Measurements from ENCODE around the gene GRXCR2.
"Not testable (repeated sequence)": the region's sequence is repeated elsewhere in the genome, so short reads cannot be mapped to it uniquely, and the experiment has no call there.

Gene GRXCR2

GRCh38 chr5:145840458-145841132 lies 32.2 kb downstream of the GRXCR2 start:
- no peak for TF ChIP-seq CTCF (IDR thresholded peaks at IDR 0.05; ENCODE audit: insufficient read depth, low read depth, low read length, missing control alignments)
- no peak for DNase-seq (ENCODE audit: low read depth)

GRCh38 chr5:145838276-145838675 lies 34.5 kb downstream of the GRXCR2 start:
- no peak for DNase-seq (ENCODE audit: low read depth)
- H3K4me3 ChIP-seq (ENCODE audit: low read depth, low read length), result no peak overlapping the region
- TF ChIP-seq CTCF (IDR thresholded peaks at IDR 0.05; ENCODE audit: insufficient read depth, low read depth, low read length, missing control alignments), result no peak

More at GRCh38 chr5:145840458-145841132, 32.2 kb downstream of the GRXCR2 start:
- no peak overlapping the region for H3K4me3 ChIP-seq (ENCODE audit: low read depth, low read length)

- DNase-seq (ENCODE audit: low read depth); H3K4me3 ChIP-seq (ENCODE audit: low read depth, low read length): not testable (repeated sequence)
Measured at GRCh38 chr5:145836241-145836640, 36.6 kb downstream of the GRXCR2 start.

GRCh38 chr5:145835848-145836239 lies 37.0 kb downstream of the GRXCR2 start:
- H3K4me3 ChIP-seq (ENCODE audit: low read depth, low read length), result no peak overlapping the region
- TF ChIP-seq CTCF (IDR thresholded peaks at IDR 0.05; ENCODE audit: insufficient read depth, low read depth, low read length, missing control alignments), result no peak
- DNase-seq (ENCODE audit: low read depth), result no peak

- no peak within 1 kb of the TSS for H3K4me3 ChIP-seq (ENCODE audit: low read depth, low read length)
- TF ChIP-seq CTCF (IDR thresholded peaks at IDR 0.05; ENCODE audit: insufficient read depth, low read depth, low read length, missing control alignments), result no peak
- no peak for DNase-seq (ENCODE audit: low read depth)
Measured at GRCh38 chr5:145834917-145835847, 37.6 kb downstream of the GRXCR2 start, which contains the start of gene PRELID2. Gene PRELID2 (minus strand): TSS chr5:145835342. CDS start chr5:145835251, 91 bp downstream.

- TF ChIP-seq CTCF (IDR thresholded peaks at IDR 0.05; ENCODE audit: insufficient read depth, low read depth, low read length, missing control alignments), result no peak
- no peak for DNase-seq (ENCODE audit: low read depth)
- no peak overlapping the region for H3K4me3 ChIP-seq (ENCODE audit: low read depth, low read length)
Measured at GRCh38 chr5:145834554-145834916, 38.3 kb downstream of the GRXCR2 start.

- no peak for TF ChIP-seq CTCF (IDR thresholded peaks at IDR 0.05; ENCODE audit: insufficient read depth, low read depth, low read length, missing control alignments)
- no peak for DNase-seq (ENCODE audit: low read depth)
- H3K4me3 ChIP-seq (ENCODE audit: low read depth, low read length), result no peak overlapping the region
Measured at GRCh38 chr5:145833631-145834200, 39.1 kb downstream of the GRXCR2 start.
